Liver (tissue), 3 donors: ENCODE data around the gene PTPRQ.

Experiments used
- ATF3 ChIP-seq: IDR thresholded peaks from 2 replicates; pipeline ENCODE4 v1.6.1; 2016; ENCODE audit warnings: antibody characterized with exemption
- CTCF ChIP-seq: fragments of 150-350 bp; IDR thresholded peaks from 2 replicates; pipeline ENCODE4 v1.5.1; 2017; ENCODE audit warnings: improper control_type of control experiment, low read depth, low read length; ENCODE audit not compliant: missing input control
- EGR1 ChIP-seq, 2 donors: IDR thresholded peaks; 2 replicates each; pipeline ENCODE4 v1.6.1; 2016 to 2018; ENCODE audit warnings: antibody characterized with exemption in 2 of 2, low read depth in 2 of 2
- FOXA1 ChIP-seq: IDR thresholded peaks from 2 replicates; pipeline ENCODE4 v1.6.1; 2016; ENCODE audit warnings: antibody characterized with exemption
- GABPA ChIP-seq, 2 donors: IDR thresholded peaks in 1 of 2; conservative IDR thresholded peaks in 1 of 2; 2 replicates each; pipeline ENCODE4 v1.6.1; 2016; ENCODE audit warnings: antibody characterized with exemption in 2 of 2, mild to moderate bottlenecking in 1 of 2, moderate library complexity in 1 of 2
- JUND ChIP-seq, 2 donors: IDR thresholded peaks; 2 replicates each; pipeline ENCODE4 v1.6.1; 2016; ENCODE audit warnings: antibody characterized with exemption in 2 of 2
- MAX ChIP-seq: IDR thresholded peaks from 2 replicates; pipeline ENCODE4 v1.6.1; 2016; ENCODE audit warnings: antibody characterized with exemption
- RAD21 ChIP-seq, 2 donors: IDR thresholded peaks; 2 replicates each; pipeline ENCODE4 v1.6.1; 2016; ENCODE audit warnings: antibody characterized with exemption in 2 of 2, mild to moderate bottlenecking in 2 of 2
- REST ChIP-seq: IDR thresholded peaks from 2 replicates; pipeline ENCODE4 v1.6.1; 2016; ENCODE audit warnings: antibody characterized with exemption, mild to moderate bottlenecking
- RXRA ChIP-seq, 2 donors: IDR thresholded peaks; 2 replicates each; pipeline ENCODE4 v1.6.1; 2017 to 2018; ENCODE audit warnings: antibody characterized with exemption in 2 of 2, mild to moderate bottlenecking in 1 of 2
- SP1 ChIP-seq: IDR thresholded peaks from 2 replicates; pipeline ENCODE4 v1.6.1; 2018; ENCODE audit warnings: antibody characterized with exemption, mild to moderate bottlenecking
- TAF1 ChIP-seq: conservative IDR thresholded peaks from 2 replicates; pipeline ENCODE4 v1.6.1; 2016; ENCODE audit warnings: antibody characterized with exemption, mild to moderate bottlenecking
- YY1 ChIP-seq: IDR thresholded peaks from 2 replicates; pipeline ENCODE4 v1.6.1; 2016; ENCODE audit warnings: antibody characterized with exemption, mild to moderate bottlenecking
- donor health status: healthy.
- donor health status: healthy.

- no peak for TF ChIP-seq CTCF
- TF ChIP-seq EGR1 (IDR thresholded peaks at IDR 0.05; ENCODE audit: low read depth in 2 of 2): no peak
- no peak for TF ChIP-seq RAD21 (IDR thresholded peaks at IDR 0.05)
- TF ChIP-seq GABPA (IDR thresholded peaks at IDR 0.05 in 1 of 2, conservative IDR thresholded peaks at IDR 0.05 in 1 of 2): no peak
- no peak for TF ChIP-seq YY1
- no peak for TF ChIP-seq RXRA (IDR thresholded peaks at IDR 0.05)
- no peak for TF ChIP-seq JUND (IDR thresholded peaks at IDR 0.05)
- no peak for TF ChIP-seq SP1
- TF ChIP-seq FOXA1: no peak
- TF ChIP-seq TAF1: no peak
- TF ChIP-seq ATF3: no peak
- TF ChIP-seq REST: no peak
- TF ChIP-seq MAX: no peak
Measured at GRCh38 chr12:80498059-80498728, 54.2 kb downstream of the PTPRQ start.
